RPMI7951 (cell line): ENCODE measurements around the gene MAPK8IP2. TPM values are rescaled to one million over a fixed set of nuclear protein-coding genes. Genes with fewer than 3 reads are reported as not detected.

Source experiments
- DNase-seq: peaks from one replicate; pipeline ENCODE4 v3.0.0-alpha.2; 2012; ENCODE audit warnings: low read depth
- total RNA-seq: library from RNA; depleted of rRNA; stranded (reverse); fragments of >200 nt; shearing (Covaris generic); gene quantifications from 2 replicates; pipeline ENCODE4 v1.2.3, GENCODE V29; 2014

The MAPK8IP2 gene
- total RNA-seq, 1 experiment from 2014 or later, result under 0.01 TPM

- no peak for DNase-seq
These were observed 25.1 kb upstream of the MAPK8IP2 start for GRCh38 chr22:50575426-50575941.

GRCh38 chr22:50576070-50576469 lies 24.5 kb upstream of the MAPK8IP2 start:
- peak; percentile 24 for DNase-seq

GRCh38 chr22:50576806-50577696 lies 23.5 kb upstream of the MAPK8IP2 start:
- no peak for DNase-seq

GRCh38 chr22:50577697-50577986 lies 23.0 kb upstream of the MAPK8IP2 start:
- no peak for DNase-seq

GRCh38 chr22:50577987-50578775 lies 22.4 kb upstream of the MAPK8IP2 start, which contains the start of gene CPT1B:
Gene CPT1B, minus strand, starts transcription at chr22:50578427. Its CDS starts 512 bp downstream, at chr22:50577915.
- DNase-seq, result peak; percentile 22

- no peak for DNase-seq
These were observed 21.8 kb upstream of the MAPK8IP2 start for GRCh38 chr22:50578776-50579310.

- DNase-seq, result no peak
These were observed 20.8 kb upstream of the MAPK8IP2 start for GRCh38 chr22:50579752-50580151.

GRCh38 chr22:50581031-50581949 lies 19.3 kb upstream of the MAPK8IP2 start:
- no peak for DNase-seq

- peak; percentile 9 for DNase-seq
These were observed 18.6 kb upstream of the MAPK8IP2 start for GRCh38 chr22:50581950-50582492.

- peak; percentile 95 for DNase-seq
These were observed 17.9 kb upstream of the MAPK8IP2 start, which contains the start of gene CHKB for GRCh38 chr22:50582493-50583293. Gene CHKB, minus strand, starts transcription at chr22:50582849. Its CDS starts 68 bp downstream, at chr22:50582781.

- DNase-seq, result no peak
These were observed 17.2 kb upstream of the MAPK8IP2 start for GRCh38 chr22:50583294-50583861.

GRCh38 chr22:50584106-50585096 lies 16.2 kb upstream of the MAPK8IP2 start:
- no peak for DNase-seq

GRCh38 chr22:50585238-50585637 lies 15.4 kb upstream of the MAPK8IP2 start:
- DNase-seq, result no peak

- DNase-seq, result no peak
These were observed 14.8 kb upstream of the MAPK8IP2 start for GRCh38 chr22:50585781-50586180.

GRCh38 chr22:50586416-50586815 lies 14.2 kb upstream of the MAPK8IP2 start:
- no peak for DNase-seq

- no peak for DNase-seq
These were observed 13.2 kb upstream of the MAPK8IP2 start for GRCh38 chr22:50587407-50587806.

- DNase-seq, result peak; percentile 41
These were observed 5.4 kb upstream of the MAPK8IP2 start for GRCh38 chr22:50595189-50595588.

GRCh38 chr22:50597097-50597496 lies 3.5 kb upstream of the MAPK8IP2 start:
- no peak for DNase-seq
